Hepatocyte (in vitro differentiated cells): ENCODE results near the gene DCAF8L2. TPM values are rescaled to one million over a fixed set of nuclear protein-coding genes. Genes with fewer than 3 reads are reported as not detected.

ENCODE experiments used
- DNase-seq: peaks from one replicate; pipeline ENCODE4 v3.0.0-alpha.2; 2016; ENCODE audit warnings: low spot score
- H2AFZ ChIP-seq: fragments of 200-600 bp; sonication (generic); 2 replicates; pipeline ENCODE4 v1.6.0; 2016; ENCODE audit warnings: antibody characterized with exemption, mild to moderate bottlenecking
- H3K27ac ChIP-seq: fragments of 200-600 bp; sonication (generic); 2 replicates; pipeline ENCODE4 v1.5.1; 2016; ENCODE audit warnings: mild to moderate bottlenecking
- H3K27me3 ChIP-seq: fragments of 200-600 bp; sonication (generic); 2 replicates; pipeline ENCODE4 v1.6.1; 2016
- H3K36me3 ChIP-seq: fragments of 200-600 bp; sonication (generic); replicated peaks from 2 replicates; pipeline ENCODE4 v1.5.1; 2016; ENCODE audit warnings: low read depth; ENCODE audit not compliant: insufficient read depth
- H3K4me1 ChIP-seq: fragments of 200-600 bp; sonication (generic); 2 replicates; pipeline ENCODE4 v1.5.1; 2016; ENCODE audit warnings: mild to moderate bottlenecking, moderate library complexity; ENCODE audit not compliant: insufficient read depth
- H3K4me2 ChIP-seq: fragments of 200-600 bp; sonication (generic); 2 replicates; pipeline ENCODE4 v1.6.0; 2016
- H3K4me3 ChIP-seq: fragments of 200-600 bp; sonication (generic); 2 replicates; pipeline ENCODE4 v1.5.1; 2016; ENCODE audit warnings: mild to moderate bottlenecking
- H3K79me2 ChIP-seq: fragments of 200-600 bp; sonication (generic); 2 replicates; pipeline ENCODE4 v1.6.0; 2017; ENCODE audit warnings: mild to moderate bottlenecking
- H3K9me2 ChIP-seq: fragments of 200-600 bp; sonication (generic); replicated peaks from 2 replicates; pipeline ENCODE4 v1.6.0; 2017; ENCODE audit warnings: mild to moderate bottlenecking; ENCODE audit not compliant: insufficient read depth
- H3K9me3 ChIP-seq: fragments of 200-600 bp; sonication (generic); 2 replicates; pipeline ENCODE4 v1.5.1; 2016; ENCODE audit warnings: low read depth, mild to moderate bottlenecking
- H4K20me1 ChIP-seq: fragments of 200-600 bp; sonication (generic); 2 replicates; pipeline ENCODE4 v1.6.0; 2016; ENCODE audit warnings: mild to moderate bottlenecking; ENCODE audit not compliant: insufficient read depth, poor library complexity, severe bottlenecking
- EZH2 ChIP-seq: fragments of 200-600 bp; sonication (generic); IDR thresholded peaks from 2 replicates; pipeline ENCODE4 v1.6.1; 2016; ENCODE audit warnings: antibody characterized with exemption, mild to moderate bottlenecking, borderline replicate concordance
- EZH2phosphoT487 ChIP-seq: fragments of 200-600 bp; sonication (generic); IDR thresholded peaks from one replicate; pipeline ENCODE4 v1.6.1; 2018; ENCODE audit warnings: antibody characterized with exemption, mild to moderate bottlenecking, low read depth, moderate library complexity; ENCODE audit not compliant: unreplicated experiment, severe bottlenecking
- WGBS: methylation state at CpG from one replicate; pipeline ENCODE4 v1.1.6; 2016; ENCODE audit warnings: low lambda C conversion rate; ENCODE audit errors: missing lambda C conversion rate; 5-methylcytosine and 5-hydroxymethylcytosine counted together
- polyA plus RNA-seq: library from polyadenylated mRNA; unstranded; fragments of >200 nt; fragmentation: Nextera tagmentation; extraction: Ambion mirVana; gene quantifications from 2 replicates; pipeline ENCODE4 v1.2.1, GENCODE V29; 2016
- total RNA-seq: library from RNA; depleted of rRNA; stranded (reverse); fragments of >200 nt; gene quantifications from 2 replicates; pipeline ENCODE4 v1.2.3, GENCODE V29; 2014
- TF ChIP-seq, protein P1 (sequence below): fragments of 200-600 bp; sonication (generic); IDR thresholded peaks from 2 replicates; pipeline ENCODE4 v1.5.1; 2016; ENCODE audit warnings: antibody characterized with exemption, mild to moderate bottlenecking; ENCODE audit not compliant: poor library complexity

DCAF8L2 gene
- total and polyA plus RNA-seq, 2 experiments from 2014 or later, result not detected

DNA sequence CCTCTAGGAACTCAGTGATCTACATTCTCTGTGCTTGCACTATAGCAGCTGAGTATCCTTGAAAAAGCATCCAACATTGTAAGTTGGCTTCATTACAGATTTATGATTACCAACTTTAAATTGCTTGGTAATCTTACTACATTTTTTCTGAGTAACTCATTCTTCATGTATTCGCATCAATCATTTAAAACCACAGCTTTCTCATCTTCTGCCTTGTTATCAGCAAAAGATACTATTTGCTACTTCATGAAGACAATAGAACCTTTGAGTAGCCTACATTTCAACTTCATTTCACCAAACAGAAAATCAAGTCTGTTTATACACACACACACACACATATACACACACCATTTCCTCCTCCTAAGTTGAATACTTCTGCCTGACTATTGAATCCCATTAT, 6.2 kb upstream of the DCAF8L2 start:
- H3K4me1 ChIP-seq, result no peaks in the 10 kb centered on the region
- H3K36me3 ChIP-seq, result no peaks in the 10 kb centered on the region
- no peaks in the 10 kb centered on the region for H3K79me2 ChIP-seq
- no peak overlapping the region for H2AFZ ChIP-seq
- 74% methylated on average over 1 of the region's 1 CpG for WGBS
- H3K4me3 ChIP-seq, result no peak overlapping the region
- no peaks in the 10 kb centered on the region for H3K9me2 ChIP-seq
- no peaks in the 10 kb centered on the region for H4K20me1 ChIP-seq
- no peak overlapping the region for H3K27ac ChIP-seq
- no peaks in the 10 kb centered on the region for H3K9me3 ChIP-seq
- H3K4me2 ChIP-seq, result no peak overlapping the region
- no peak for DNase-seq
- no peaks in the 10 kb centered on the region for H3K27me3 ChIP-seq
- TF ChIP-seq EZH2phosphoT487 (no peak), EZH2 (no peak)
- TF ChIP-seq, protein P1, sequence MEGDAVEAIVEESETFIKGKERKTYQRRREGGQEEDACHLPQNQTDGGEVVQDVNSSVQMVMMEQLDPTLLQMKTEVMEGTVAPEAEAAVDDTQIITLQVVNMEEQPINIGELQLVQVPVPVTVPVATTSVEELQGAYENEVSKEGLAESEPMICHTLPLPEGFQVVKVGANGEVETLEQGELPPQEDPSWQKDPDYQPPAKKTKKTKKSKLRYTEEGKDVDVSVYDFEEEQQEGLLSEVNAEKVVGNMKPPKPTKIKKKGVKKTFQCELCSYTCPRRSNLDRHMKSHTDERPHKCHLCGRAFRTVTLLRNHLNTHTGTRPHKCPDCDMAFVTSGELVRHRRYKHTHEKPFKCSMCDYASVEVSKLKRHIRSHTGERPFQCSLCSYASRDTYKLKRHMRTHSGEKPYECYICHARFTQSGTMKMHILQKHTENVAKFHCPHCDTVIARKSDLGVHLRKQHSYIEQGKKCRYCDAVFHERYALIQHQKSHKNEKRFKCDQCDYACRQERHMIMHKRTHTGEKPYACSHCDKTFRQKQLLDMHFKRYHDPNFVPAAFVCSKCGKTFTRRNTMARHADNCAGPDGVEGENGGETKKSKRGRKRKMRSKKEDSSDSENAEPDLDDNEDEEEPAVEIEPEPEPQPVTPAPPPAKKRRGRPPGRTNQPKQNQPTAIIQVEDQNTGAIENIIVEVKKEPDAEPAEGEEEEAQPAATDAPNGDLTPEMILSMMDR, result no peak

DNA sequence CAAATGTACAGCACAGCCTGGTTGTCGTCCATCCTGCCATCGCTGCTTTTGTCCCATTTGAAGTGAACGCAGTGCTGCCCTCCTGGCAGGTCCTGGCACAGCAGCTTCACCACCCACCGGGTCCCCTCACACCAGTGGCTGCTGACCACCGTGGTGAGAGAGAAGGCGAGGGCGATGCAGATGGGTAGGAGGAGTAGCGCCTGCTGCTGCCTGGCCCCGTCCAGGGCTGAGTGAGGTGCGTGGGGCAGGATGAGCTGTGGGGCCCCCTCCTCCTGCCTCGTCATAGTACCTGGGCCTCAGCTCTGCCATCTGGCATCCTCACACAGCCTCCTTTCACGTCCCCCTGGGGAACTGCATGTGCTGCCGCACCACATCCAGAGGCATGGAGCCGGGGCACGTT, 1.8 kb downstream of the DCAF8L2 start:
- Histone ChIP-seq H3K9me3 (no peaks in the 10 kb centered on the region), H3K4me3 (no peak overlapping the region), H2AFZ (no peak overlapping the region), H3K4me1 (no peaks in the 10 kb centered on the region), H3K79me2 (no peaks in the 10 kb centered on the region), H4K20me1 (no peaks in the 10 kb centered on the region), H3K4me2 (no peak overlapping the region), H3K27ac (no peak overlapping the region), H3K9me2 (no peaks in the 10 kb centered on the region), H3K36me3 (no peaks in the 10 kb centered on the region), H3K27me3 (no peaks in the 10 kb centered on the region)
- 87% methylated on average over 15 of the region's 15 CpGs for WGBS
- DNase-seq, result no peak
- TF ChIP-seq, protein P1, result no peak
- TF ChIP-seq EZH2phosphoT487, result no peak
- no peak for TF ChIP-seq EZH2

DNA sequence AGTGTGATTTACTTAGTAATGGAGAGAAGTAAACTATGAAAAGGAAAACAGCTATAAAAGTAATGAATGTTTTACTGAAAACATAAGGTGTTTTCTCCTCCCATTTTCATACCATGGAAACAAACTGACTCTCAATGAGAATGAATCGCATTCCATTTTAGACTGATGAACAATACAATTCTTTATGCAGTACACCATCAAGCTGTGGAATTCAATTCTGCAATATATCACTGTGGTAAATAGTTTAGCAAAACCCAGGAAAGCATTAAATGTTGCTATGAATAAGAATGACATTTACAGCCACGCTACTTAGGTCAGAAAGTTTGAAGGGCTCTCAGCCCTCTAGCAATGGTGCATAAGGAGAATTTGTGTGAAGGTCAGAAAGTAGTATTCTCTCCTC, 7.4 kb downstream of the DCAF8L2 start:
- Histone ChIP-seq H2AFZ (no peak overlapping the region), H3K4me1 (no peaks in the 10 kb centered on the region), H3K4me2 (no peak overlapping the region), H3K4me3 (no peak overlapping the region), H3K9me3 (no peaks in the 10 kb centered on the region), H3K36me3 (no peaks in the 10 kb centered on the region), H3K9me2 (no peaks in the 10 kb centered on the region), H3K27ac (no peak overlapping the region), H3K79me2 (no peaks in the 10 kb centered on the region), H3K27me3 (no peaks in the 10 kb centered on the region), H4K20me1 (no peaks in the 10 kb centered on the region)
- TF ChIP-seq EZH2phosphoT487 (no peak), EZH2 (no peak)
- TF ChIP-seq, protein P1, result no peak
- 67% methylated on average over 2 of the region's 2 CpGs for WGBS
- DNase-seq, result no peak

DNA sequence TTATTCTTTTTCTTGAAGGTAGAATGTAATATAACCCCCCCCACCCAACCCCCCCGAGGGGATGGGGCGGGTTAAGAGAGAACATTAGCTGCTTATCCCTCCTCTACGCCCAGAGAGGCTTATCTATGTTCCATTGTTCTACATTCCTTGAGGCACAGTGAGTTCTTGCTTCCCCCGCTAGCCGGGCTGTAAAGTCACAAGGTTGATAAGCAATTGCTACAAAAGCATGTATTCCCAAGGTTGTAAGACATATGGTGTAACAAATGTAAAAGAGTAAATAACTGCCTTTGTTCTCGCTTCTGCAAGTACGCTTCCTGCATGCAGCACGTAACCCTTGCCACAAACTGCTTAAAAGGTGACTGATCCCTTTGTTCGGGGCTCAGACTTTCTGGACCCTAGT, 8.2 kb downstream of the DCAF8L2 start:
- H3K4me2 ChIP-seq, result peak overlapping the region; percentile 43
- no peak overlapping the region for H3K27ac ChIP-seq
- peak; percentile 16 for DNase-seq
- no peaks in the 10 kb centered on the region for H3K27me3 ChIP-seq
- H4K20me1 ChIP-seq, result no peaks in the 10 kb centered on the region
- no peaks in the 10 kb centered on the region for H3K79me2 ChIP-seq
- no peaks in the 10 kb centered on the region for H3K36me3 ChIP-seq
- no peaks in the 10 kb centered on the region for H3K9me3 ChIP-seq
- H3K4me1 ChIP-seq, result no peaks in the 10 kb centered on the region
- TF ChIP-seq EZH2phosphoT487 (no peak), EZH2 (no peak)
- TF ChIP-seq, protein P1, result no peak
- H2AFZ ChIP-seq, result no peak overlapping the region
- no peak overlapping the region for H3K4me3 ChIP-seq
- WGBS, result 46% methylated on average over 9 of the region's 9 CpGs
- H3K9me2 ChIP-seq, result no peaks in the 10 kb centered on the region
